HG03196 (cell line): Measurements from ENCODE around the gene OPTC.

Experiments
- ATAC-seq: cut with Tn5 transposase; IDR thresholded peaks from one replicate; pipeline ENCODE4 v1.9.1; 2021; ENCODE audit not compliant: unreplicated experiment

OPTC gene

DNA sequence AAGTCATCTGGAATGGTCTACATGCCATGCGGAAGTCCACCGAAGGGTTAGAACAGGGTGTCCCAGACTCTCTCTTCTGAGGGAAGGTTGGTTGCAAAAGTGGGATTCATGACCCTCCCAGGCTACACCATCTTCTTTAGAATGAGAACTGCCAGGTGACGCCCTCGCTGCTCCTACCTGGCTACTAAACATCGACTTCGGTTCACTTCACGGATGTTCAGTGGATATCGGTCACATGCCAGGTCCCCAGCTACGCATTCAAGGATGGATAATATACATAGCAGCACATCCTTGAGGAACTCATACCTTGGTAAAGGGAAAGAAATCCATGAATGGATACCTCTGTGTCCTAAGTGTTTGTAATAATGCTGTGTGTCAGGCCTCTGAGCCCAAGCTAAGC is 3.3 kb upstream of the OPTC start:
- ATAC-seq = no peak

DNA sequence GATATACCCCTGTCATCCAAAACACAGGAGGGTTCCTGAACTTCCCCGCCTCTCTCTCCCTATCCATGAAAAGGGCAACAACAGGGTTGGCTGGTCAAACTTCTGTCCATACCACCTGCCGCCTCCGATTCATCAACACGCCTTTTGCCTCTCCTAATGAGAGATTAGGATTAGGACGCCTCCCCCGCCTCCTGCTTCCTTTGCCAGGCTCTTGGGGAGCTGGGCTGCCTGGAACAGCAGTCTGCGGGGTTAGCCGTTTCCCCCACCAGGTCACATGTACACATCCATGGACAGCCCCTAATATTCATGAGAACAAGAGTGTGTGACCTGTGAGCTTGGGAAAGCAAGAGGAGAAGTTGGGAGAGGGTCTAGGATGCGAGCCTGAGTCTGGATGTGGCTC is 2.3 kb upstream of the OPTC start:
- ATAC-seq = no peak

- ATAC-seq = no peak
These were observed 1.7 kb upstream of the OPTC start for GRCh38 chr1:203492082-203492747.

DNA sequence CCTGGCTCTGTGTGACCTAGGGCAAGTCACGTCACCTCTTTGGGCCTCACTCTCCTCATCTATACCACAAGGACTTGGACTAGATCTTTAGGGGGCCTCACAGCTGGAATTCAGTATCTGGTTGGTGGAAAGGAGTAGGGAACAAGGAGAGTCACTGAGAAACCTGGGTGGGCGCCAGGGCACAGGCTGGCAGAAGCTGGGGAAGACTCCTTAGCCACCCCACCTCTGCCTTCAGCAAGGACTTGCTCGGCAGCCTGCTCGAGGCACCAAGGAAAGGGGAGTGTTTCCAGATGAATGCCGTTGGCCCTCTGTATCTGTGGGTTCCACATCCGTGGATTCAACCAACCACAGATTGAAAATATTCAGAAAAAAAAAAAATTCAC is 1.2 kb upstream of the OPTC start:
- no peak for ATAC-seq

GRCh38 chr1:203495845-203496244 is 1.9 kb downstream of the OPTC start:
- ATAC-seq = no peak

DNA sequence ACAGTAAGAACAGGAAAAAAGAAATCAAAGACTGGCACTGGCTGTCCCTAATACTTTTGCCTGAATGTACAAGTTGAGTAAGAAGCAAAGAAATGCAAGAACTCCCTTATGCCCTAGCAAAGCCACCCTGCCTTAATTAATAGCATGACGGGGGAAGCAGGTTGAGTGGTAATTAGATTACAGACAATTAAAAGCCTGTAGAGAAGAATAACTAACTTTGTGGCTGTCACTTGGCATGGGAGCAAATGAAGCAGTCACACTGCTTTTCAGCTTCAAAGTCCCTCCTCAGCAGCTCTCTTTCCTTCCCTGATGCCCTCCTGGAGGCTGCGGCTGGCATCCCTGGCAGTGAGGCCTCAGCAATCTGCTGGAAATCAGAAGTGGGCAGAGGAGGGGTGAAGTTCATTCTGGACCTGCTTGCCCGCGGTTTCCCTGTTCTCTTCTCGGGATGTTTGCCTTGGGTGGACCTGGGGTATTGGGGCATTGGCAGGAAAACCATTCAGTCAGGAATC is 3.4 kb downstream of the OPTC start:
- ATAC-seq = no peak

GRCh38 chr1:203499643-203500278 is 5.8 kb downstream of the OPTC start:
- no peak for ATAC-seq

DNA sequence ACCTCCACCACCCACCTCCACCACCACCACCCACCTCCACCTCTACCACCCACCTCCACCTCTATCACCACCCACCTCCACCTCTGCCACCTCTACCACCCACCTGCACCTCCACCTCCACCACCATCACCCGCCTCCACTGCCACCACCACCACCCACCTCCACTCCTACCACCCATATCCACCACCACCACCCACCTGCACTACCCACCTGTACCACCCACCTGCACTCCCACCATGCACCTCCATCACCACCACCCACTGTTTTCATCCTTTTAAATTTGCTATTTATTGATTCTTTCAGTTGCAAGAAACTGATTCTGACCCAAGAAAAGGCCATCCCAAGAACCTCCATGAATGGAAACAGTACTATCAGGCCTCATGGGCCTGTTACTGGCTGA is 6.3 kb downstream of the OPTC start:
- ATAC-seq = no peak

DNA sequence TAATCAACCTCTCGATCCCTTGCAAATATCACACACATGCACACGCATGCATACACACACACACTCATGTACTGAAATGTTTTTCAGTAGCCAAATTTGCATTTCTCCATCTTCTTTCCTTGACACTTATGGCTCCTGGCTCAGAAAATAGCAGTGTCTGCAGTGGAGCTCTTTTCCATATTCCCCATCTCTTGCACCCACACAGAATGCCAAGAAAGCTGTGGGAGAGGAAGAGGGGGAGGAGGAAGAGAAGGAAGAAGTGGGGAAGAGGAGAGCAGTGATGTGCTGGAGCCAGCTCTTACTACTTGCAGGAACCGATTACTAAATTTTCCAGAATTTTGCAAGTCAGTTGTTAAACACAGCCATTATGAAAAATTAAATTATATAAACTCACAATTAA is 9.9 kb downstream of the OPTC start:
- no peak for ATAC-seq

GRCh38 chr1:203504400-203505250 is 10.7 kb downstream of the OPTC start:
- no peak for ATAC-seq

DNA sequence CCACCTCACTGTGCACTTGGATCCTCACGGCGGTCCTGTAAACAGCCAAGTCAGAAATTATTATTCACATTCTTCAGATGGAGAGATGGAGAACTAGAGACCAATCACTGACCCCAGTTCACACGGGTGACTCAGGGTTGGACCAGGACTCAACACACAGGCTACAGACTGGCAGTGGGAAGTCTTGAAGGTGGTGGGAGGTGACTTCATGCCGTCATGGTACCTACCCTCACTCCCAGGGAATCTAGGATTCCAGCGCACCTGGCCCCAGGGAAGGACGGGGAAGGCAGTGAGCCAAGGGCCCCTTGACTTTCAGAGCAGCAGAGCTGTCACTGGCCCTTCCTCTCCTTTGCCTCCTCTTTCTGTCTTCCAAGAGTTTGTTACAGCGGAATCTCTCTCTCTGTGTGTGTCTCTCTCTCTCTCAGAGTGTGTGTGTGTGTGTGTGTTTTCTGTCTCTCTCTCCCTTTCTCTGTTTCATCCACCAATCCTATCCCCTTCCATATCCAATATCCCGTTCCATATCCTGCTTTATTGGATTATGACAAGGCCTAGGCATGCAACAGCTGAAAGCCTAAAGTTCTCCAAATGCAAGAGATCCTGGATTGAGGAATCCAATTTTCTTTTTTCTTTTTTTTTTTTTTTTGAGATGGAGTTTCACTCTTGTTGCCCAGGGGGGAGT is 11.7 kb downstream of the OPTC start:
- ATAC-seq = no peak

GRCh38 chr1:203506858-203507626 is 13.1 kb downstream of the OPTC start:
- no peak for ATAC-seq

- no peak for ATAC-seq
These were observed 13.8 kb downstream of the OPTC start for GRCh38 chr1:203507759-203508158.

- ATAC-seq = no peak
These were observed 14.6 kb downstream of the OPTC start for GRCh38 chr1:203508463-203509073.

- no peak for ATAC-seq
These were observed 15.2 kb downstream of the OPTC start for GRCh38 chr1:203509135-203509534.

- ATAC-seq = no peak
These were observed 17.6 kb downstream of the OPTC start for GRCh38 chr1:203511513-203511912.

DNA sequence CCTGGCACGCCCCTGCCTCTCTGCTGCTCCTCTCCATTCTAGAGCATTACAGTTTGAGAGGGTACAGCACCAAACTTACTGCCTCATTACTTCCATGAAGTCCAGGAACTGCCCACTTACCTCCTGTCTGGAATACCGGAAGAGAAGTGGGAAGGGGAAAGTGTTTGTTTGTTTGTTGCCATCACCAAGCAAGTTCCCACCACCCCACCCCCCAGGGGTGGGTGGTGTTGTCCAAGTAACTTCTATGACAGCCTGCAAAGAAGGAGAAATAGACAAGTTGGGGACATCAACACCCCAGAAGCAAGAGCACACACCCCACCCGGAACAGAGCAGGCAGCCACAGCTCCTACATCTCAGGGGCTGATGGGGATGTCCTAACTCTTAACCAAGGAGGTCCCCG is 18.0 kb downstream of the OPTC start:
- no peak for ATAC-seq

- ATAC-seq = no peak
These were observed 18.5 kb downstream of the OPTC start for GRCh38 chr1:203512517-203512847.

DNA sequence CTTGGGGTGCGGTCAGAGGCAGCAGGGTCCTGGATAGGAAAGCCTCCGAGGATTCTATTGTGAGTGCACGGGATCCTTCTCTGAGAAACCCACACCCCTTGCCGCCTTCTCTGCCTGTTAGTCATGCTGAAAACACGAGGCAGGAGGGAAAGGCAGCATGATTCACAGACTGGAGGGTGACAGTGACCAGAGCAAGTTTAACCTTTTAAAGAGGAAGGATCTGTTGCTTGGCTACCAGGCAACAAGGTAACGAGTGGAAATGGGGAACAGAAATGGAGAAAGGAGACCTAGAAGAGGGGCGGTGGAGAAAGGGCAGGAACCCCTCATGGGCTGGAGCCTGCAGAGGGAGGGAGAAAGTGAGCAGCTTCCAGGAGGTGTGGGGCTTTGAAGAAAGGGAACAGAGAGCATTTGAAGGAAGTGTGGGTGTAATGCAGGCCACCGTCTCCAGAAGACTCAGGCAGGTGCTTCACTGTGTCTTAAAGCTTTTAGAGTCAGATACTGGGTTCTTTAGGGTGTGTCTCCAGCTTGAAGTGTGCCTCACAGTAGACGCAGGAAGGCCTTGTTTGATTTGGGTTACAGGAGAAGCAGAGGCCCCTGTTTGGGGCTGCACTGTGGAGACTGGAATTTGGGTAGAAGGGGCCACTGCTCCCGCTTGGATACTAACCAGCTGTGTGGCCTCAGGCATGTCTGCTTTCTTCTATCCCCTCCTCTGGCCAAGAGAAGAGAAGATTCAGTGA is 19.1 kb downstream of the OPTC start:
- no peak for ATAC-seq

- no peak for ATAC-seq
These were observed 19.7 kb downstream of the OPTC start for GRCh38 chr1:203513585-203514031.
